Measurements from ENCODE around the gene ADISSP.

ADISSP gene

DNA sequence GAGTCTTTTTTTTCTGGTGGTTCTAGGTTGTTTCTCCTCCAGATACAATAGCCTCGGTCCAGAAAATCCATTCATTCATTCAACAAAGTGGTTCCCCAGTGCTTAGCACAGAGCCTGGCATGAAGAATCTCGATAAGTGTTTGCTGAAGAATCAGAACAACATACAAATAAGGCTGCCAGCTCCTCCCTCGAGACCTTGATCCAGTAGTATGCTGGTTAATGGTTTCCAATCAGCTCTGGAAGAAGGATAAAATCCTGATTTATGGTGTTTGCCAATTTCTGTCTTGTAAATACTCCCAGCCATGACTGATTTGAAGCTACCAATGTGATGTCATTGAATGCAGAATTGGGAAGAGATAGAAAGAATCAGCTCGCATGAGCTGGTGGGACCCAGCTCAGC, 31.8 kb downstream of the ADISSP start:
- no peak for DNase-seq

GRCh38 chr20:3734111-3734843, 33.3 kb downstream of the ADISSP start:
- DNase-seq = no peak

GRCh38 chr20:3733119-3733995, 34.2 kb downstream of the ADISSP start:
- DNase-seq = no peak

DNA sequence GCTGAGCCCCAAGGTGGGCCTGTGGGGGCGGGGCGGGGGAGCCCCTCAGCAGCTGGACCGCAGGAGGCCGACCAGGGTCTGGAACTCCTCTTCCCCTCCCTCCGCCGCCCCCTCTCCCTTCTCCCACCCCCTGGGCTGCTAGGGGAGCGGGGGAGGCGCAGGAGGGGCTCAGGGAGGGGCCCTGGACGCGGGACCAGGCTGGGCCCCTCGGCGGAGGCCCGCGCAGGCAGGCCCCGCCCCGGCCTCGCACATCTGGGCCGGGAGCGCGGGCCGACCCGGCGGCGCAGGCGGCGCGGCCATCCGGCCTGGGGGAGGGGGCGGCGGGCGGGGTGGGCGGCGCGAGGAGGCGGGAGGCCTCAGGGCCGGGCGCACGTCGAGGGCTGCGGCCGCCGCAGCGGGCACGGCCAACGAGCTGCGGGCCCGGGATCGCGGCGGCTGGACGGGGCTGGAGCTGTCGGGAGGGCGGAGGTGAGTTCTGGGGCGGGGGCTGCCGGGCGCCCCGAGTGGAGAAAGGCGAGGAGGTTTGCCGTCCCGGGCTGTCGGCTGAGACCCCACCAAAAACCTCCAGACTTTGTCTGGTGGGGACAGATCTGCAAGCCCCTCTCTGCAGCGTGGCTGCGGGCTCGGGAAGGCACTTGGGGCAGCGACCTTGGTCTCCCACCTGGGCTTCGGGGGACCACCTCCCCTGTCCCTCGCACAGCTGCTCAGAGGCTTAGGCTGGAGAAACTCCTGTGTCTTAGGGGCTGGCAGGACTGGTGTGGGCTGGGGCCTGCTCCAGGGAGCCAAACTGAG, 35.0 kb downstream of the ADISSP start, which contains the start of gene HSPA12B:
TSS of gene HSPA12B (plus strand) at position 359 of the 792 bp plus-strand sequence. CDS start 5,990 bp downstream, outside the sequence.
- DNase-seq = peak; percentile 15

- DNase-seq = no peak
Observed at GRCh38 chr20:3731944-3732326, 35.6 kb downstream of the ADISSP start.

- no peak for DNase-seq
Observed at GRCh38 chr20:3730803-3731672, 36.5 kb downstream of the ADISSP start.

DNA sequence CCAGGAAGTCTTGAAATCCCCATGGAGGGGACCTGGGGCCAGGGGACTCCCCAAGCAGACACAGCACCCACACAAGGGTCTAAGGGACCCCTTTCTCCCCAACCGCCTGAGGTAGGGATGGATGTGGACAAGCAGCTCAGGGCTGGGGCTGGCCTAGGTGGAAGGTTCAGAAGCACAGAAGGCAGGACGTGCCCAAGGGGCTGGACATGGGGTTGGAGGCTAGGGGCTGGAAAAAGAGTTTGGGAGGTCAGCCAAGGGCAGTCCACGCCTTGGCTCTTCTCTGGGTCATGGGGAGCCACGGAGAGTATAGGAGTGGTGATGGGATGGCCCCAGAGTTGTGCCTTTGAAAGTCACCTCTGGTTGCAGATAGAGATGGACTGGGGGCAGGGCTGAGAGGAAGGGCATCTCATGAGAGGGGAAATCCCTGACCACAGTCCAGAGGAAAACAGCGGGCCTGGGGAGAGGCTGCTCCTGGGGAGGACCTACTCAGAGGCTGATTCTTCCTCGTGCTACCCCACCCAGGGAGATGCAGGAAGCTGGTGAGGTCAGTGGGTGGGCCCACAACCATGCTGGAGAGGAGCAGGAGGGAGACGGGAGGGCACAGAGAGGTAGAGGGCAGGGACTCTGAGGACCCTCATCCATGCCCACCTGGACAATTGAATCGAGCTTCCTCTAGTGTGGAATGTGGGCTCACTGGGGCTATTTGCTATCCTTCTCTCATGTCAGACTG, 37.6 kb downstream of the ADISSP start:
- no peak for DNase-seq

GRCh38 chr20:3729378-3729777, 38.2 kb downstream of the ADISSP start:
- no peak for DNase-seq

GRCh38 chr20:3728876-3729275, 38.7 kb downstream of the ADISSP start:
- DNase-seq = no peak

DNA sequence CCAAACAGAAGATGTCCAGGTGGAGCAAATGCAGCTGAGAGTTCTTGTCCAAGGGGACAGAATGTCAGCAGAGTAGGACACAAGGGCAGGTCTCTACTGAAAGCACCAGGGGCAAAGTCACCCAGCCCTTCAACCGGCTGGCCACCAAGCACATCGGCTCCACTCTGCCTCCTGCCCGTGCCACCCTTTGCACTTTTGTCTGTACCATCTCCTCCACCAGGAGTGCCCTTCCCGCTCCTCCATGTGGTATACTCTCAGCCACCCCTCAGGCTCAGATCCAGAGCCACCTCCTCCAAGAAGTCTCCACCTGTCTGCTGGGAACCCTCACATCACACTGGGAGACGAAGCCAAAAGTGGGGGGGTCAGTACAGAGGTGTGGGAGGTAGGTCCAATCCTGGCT, 39.2 kb downstream of the ADISSP start:
- no peak for DNase-seq

- peak; percentile 65 for DNase-seq
Observed at GRCh38 chr20:3727401-3728021, 40.0 kb downstream of the ADISSP start.

GRCh38 chr20:3724356-3724755, 43.2 kb downstream of the ADISSP start:
- DNase-seq = no peak

DNA sequence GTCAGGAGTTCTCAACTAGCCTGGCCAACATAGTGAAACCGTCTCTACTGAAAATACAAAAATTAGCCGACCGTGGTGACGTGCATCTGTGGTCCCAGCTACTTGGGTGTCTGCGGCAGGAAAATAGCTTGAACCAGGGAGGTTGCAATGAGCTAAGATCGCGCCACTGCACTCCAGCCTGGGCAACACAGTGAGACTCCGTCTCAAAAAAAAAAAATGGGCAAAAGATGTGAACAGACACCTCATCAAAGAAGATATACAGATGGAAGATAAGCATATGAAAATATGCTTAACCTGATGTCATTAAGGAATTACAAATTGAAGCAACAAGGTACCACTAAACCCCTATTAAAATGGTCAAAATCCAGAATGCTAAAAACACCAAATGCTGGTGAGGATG, 44.3 kb downstream of the ADISSP start:
- no peak for DNase-seq

GRCh38 chr20:3721912-3722311, 45.6 kb downstream of the ADISSP start:
- no peak for DNase-seq

- no peak for DNase-seq
Observed at GRCh38 chr20:3720626-3721025, 46.9 kb downstream of the ADISSP start.

DNA sequence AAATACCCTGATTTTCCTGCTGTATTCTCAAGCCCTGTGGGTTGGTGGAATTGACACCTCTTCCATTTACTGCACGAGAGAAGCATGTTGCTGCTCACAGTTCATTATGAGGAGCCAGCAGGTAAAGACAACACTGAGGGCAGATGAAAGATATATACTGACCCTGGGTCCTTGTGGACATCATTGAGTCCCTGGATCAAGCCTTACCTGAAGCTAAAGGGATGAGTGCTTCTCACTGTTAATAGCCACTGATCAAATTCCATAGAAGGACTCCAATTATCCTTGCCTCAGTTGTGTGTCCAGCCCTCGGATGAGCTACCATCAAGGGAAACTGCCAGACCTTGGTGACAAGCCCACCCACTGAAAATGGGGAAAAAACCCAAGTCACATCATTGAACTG, 47.5 kb downstream of the ADISSP start:
- no peak for DNase-seq

DNA sequence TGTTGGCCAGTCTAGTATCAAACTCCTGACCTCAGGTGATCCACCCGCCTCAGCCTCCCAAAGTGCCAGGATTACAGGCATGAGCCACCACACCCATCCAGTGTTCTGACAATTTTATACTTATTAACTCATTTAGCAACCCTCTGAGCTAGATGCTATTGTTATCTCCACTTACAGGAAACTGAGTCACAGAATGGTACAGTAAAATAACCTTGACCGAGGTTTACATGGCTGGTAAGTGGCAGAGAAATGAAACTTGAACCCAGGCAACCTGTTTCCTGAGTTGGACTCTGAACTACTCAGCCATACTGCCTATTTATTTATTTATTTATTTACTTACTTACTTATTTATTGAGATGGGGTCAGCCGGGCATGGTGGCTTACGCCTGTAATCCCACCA, 48.5 kb downstream of the ADISSP start:
- no peak for DNase-seq

- peak; percentile 40 for DNase-seq
Observed at GRCh38 chr20:3716195-3716834, 51.2 kb downstream of the ADISSP start.

- DNase-seq = no peak
Observed at GRCh38 chr20:3714092-3714491, 53.5 kb downstream of the ADISSP start.

- no peak for DNase-seq
Observed at GRCh38 chr20:3712279-3712873, 55.2 kb downstream of the ADISSP start, which contains the start of gene SIGLEC1. Gene SIGLEC1 (minus strand): TSS chr20:3712600. CDS start chr20:3707128, 5,472 bp downstream.
